MM.1S (cell line): ENCODE results near the gene MADD.

Experiments
- DNase-seq: peaks from one replicate; pipeline ENCODE4 v3.0.0-alpha.2; 2015
- H2AFZ ChIP-seq: fragments of 300-600 bp; sonication (generic); 2 replicates; pipeline ENCODE4 v1.6.0; 2016; ENCODE audit warnings: antibody characterized with exemption, low read length
- H3F3A ChIP-seq: fragments of 300-600 bp; sonication (generic); 2 replicates; pipeline ENCODE4 v1.6.1; 2016; ENCODE audit warnings: mild to moderate bottlenecking, antibody characterized with exemption, low read length, moderate library complexity, mixed read lengths; ENCODE audit not compliant: insufficient read depth
- H3K27ac ChIP-seq: fragments of 300-600 bp; sonication (generic); 2 replicates; pipeline ENCODE4 v1.5.1; 2016; ENCODE audit warnings: mild to moderate bottlenecking, low read length
- H3K27me3 ChIP-seq: fragments of 300-600 bp; sonication (generic); replicated peaks from 2 replicates; pipeline ENCODE4 v1.6.0; 2016; ENCODE audit warnings: low read length; ENCODE audit not compliant: insufficient read depth
- H3K36me3 ChIP-seq: fragments of 300-600 bp; sonication (generic); replicated peaks from 2 replicates; pipeline ENCODE4 v1.6.1; 2016; ENCODE audit warnings: mild to moderate bottlenecking, low read length, mixed read lengths; ENCODE audit not compliant: insufficient read depth
- H3K4me1 ChIP-seq: fragments of 300-600 bp; sonication (generic); 2 replicates; pipeline ENCODE4 v1.6.1; 2016; ENCODE audit warnings: low read length, mixed read lengths
- H3K4me2 ChIP-seq: fragments of 300-600 bp; sonication (generic); 2 replicates; pipeline ENCODE4 v1.6.0; 2016; ENCODE audit warnings: low read depth, low read length
- H3K4me3 ChIP-seq: fragments of 300-600 bp; sonication (generic); 2 replicates; pipeline ENCODE4 v1.5.1; 2016; ENCODE audit warnings: low read length, mixed read lengths
- H3K79me2 ChIP-seq: fragments of 300-600 bp; sonication (generic); 2 replicates; pipeline ENCODE4 v1.6.1; 2016; ENCODE audit warnings: mixed run types, low read length, mixed read lengths
- H3K9ac ChIP-seq: fragments of 300-600 bp; sonication (generic); 2 replicates; pipeline ENCODE4 v1.6.1; 2016; ENCODE audit warnings: low read length, mixed read lengths
- H3K9me2 ChIP-seq: fragments of 300-600 bp; sonication (generic); replicated peaks from 2 replicates; pipeline ENCODE4 v1.6.1; 2016; ENCODE audit warnings: mild to moderate bottlenecking, low read length, mixed read lengths; ENCODE audit not compliant: insufficient read depth
- H3K9me3 ChIP-seq: fragments of 300-600 bp; sonication (generic); replicated peaks from 2 replicates; pipeline ENCODE4 v1.6.1; 2016; ENCODE audit warnings: mild to moderate bottlenecking, low read length, mixed read lengths; ENCODE audit not compliant: insufficient read depth
- H4K20me1 ChIP-seq: fragments of 300-600 bp; sonication (generic); 2 replicates; pipeline ENCODE4 v1.6.1; 2016; ENCODE audit warnings: mild to moderate bottlenecking, low read length, moderate library complexity, mixed read lengths; ENCODE audit not compliant: insufficient read depth
- CTCF ChIP-seq: fragments of 300-600 bp; sonication (generic); IDR thresholded peaks from 2 replicates; pipeline ENCODE4 v1.5.1; 2016; ENCODE audit warnings: antibody characterized with exemption, low read length, mixed read lengths
- EZH2 ChIP-seq: fragments of 300-600 bp; sonication (generic); optimal IDR thresholded peaks from 2 replicates; pipeline ENCODE3; 2017; ENCODE audit warnings: low read depth, mild to moderate bottlenecking, antibody characterized with exemption, low read length, mixed read lengths
- EZH2phosphoT487 ChIP-seq: fragments of 300-600 bp; sonication (generic); IDR thresholded peaks from 2 replicates; pipeline ENCODE4 v1.6.1; 2018; ENCODE audit warnings: antibody characterized with exemption, low read length

Gene MADD

DNA sequence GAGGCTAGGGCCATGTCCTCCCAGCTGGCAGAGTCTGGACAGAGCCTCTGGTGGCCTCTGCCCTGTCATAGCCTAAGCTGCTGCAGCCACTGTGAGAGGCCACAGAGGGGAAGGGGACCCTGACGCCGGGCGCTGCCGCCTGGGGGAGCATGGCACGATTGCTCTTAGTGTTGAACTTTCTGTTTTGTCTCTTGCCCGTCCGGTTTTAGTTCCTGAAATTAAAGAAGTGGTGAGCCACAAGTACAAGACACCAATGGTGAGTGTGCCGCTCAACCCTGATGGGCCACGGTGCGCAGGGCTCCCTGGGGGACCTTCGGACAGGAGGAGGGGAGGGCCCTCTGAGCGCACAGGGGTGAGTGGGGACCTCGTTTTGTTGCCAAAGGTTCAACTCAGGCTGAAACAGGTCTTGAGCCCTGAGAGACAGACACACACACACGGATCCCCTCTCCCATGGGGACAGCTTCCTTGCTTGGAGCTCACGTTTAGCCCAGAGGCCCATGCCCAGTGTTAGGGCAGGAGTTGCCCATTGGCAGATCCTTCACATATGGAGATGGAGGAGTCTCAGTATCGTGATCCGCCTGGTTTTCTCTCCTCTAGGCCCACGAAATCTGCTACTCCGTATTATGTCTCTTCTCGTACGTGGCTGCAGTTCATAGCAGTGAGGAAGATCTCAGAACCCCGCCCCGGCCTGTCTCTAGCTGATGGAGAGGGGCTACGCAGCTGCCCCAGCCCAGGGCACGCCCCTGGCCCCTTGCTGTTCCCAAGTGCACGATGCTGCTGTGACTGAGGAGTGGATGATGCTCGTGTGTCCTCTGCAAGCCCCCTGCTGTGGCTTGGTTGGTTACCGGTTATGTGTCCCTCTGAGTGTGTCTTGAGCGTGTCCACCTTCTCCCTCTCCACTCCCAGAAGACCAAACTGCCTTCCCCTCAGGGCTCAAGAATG, 58.8 kb downstream of the MADD start:
- Histone ChIP-seq H3K4me3 (no peak overlapping the region), H3K9ac (no peak overlapping the region)
- no peak for DNase-seq

GRCh38 chr11:47329431-47329986, 59.6 kb downstream of the MADD start:
- no peak overlapping the region for H3K9ac ChIP-seq
- H3K27me3 ChIP-seq, result no peaks in the 10 kb centered on the region
- no peak overlapping the region for H2AFZ ChIP-seq
- TF ChIP-seq CTCF (no peak), EZH2 (no peak), EZH2phosphoT487 (no peak)
- H3K27ac ChIP-seq, result no peak overlapping the region
- no peaks in the 10 kb centered on the region for H3K79me2 ChIP-seq
- no peaks in the 10 kb centered on the region for H3K36me3 ChIP-seq
- no peaks in the 10 kb centered on the region for H3K4me1 ChIP-seq
- no peak overlapping the region for H3K4me3 ChIP-seq
- H3F3A ChIP-seq, result no peaks in the 10 kb centered on the region
- no peak for DNase-seq
- no peak overlapping the region for H3K4me2 ChIP-seq
- no peaks in the 10 kb centered on the region for H3K9me2 ChIP-seq
- H3K9me3 ChIP-seq, result no peaks in the 10 kb centered on the region
- H4K20me1 ChIP-seq, result no peaks in the 10 kb centered on the region

More for the DNA sequence above, 58.8 kb downstream of the MADD start:
- H3K9me3 ChIP-seq, result no peaks in the 10 kb centered on the region
- no peaks in the 10 kb centered on the region for H3K9me2 ChIP-seq
- H3K27ac ChIP-seq, result no peak overlapping the region
- TF ChIP-seq CTCF (no peak), EZH2phosphoT487 (no peak), EZH2 (no peak)
- no peak overlapping the region for H3K4me2 ChIP-seq
- H3K4me1 ChIP-seq, result no peaks in the 10 kb centered on the region
- H3K79me2 ChIP-seq, result no peaks in the 10 kb centered on the region
- no peaks in the 10 kb centered on the region for H4K20me1 ChIP-seq
- H3F3A ChIP-seq, result no peaks in the 10 kb centered on the region
- H3K36me3 ChIP-seq, result no peaks in the 10 kb centered on the region
- H2AFZ ChIP-seq, result no peak overlapping the region
- H3K27me3 ChIP-seq, result no peaks in the 10 kb centered on the region

GRCh38 chr11:47329987-47330931, 60.3 kb downstream of the MADD start:
- Histone ChIP-seq H3K4me2 (no peak overlapping the region), H3K9me2 (no peaks in the 10 kb centered on the region), H3K9me3 (no peaks in the 10 kb centered on the region), H3K27ac (no peak overlapping the region), H3K79me2 (no peaks in the 10 kb centered on the region), H3K36me3 (no peaks in the 10 kb centered on the region), H3K4me3 (no peak overlapping the region), H3K27me3 (no peaks in the 10 kb centered on the region), H3K4me1 (no peaks in the 10 kb centered on the region), H3K9ac (no peak overlapping the region), H3F3A (no peaks in the 10 kb centered on the region), H4K20me1 (no peaks in the 10 kb centered on the region), H2AFZ (no peak overlapping the region)
- no peak for DNase-seq
- TF ChIP-seq CTCF (no peak), EZH2phosphoT487 (no peak), EZH2 (no peak)
